Measurements from ENCODE around the gene TGM3.
"Not testable (repeated sequence)": the region's sequence is repeated elsewhere in the genome, so short reads cannot be mapped to it uniquely, and the experiment has no call there.

The TGM3 gene

DNA sequence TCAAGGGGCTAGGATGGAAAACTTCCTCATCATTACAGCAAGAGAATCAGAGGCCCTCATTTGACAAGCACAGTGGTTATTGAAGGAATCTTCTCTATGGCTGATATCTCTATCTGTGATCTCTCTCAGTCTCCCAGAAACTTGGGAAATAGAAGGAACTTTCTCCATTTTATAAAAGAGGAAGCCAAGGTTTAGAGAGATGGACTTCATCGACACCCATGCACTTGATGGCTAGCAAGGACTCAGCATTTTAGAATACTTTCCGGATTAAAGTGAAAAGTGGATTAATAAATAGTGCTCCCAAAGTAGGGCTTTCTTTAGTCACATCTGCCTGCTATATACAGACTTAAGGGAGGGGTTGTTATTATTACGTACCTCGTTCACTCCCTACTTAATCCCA, 34.2 kb upstream of the TGM3 start:
- H3K4me2 ChIP-seq (ENCODE audit: low read length), result no peak overlapping the region
- H3K9ac ChIP-seq (ENCODE audit: low read length), result no peak overlapping the region
- no peak overlapping the region for H3K4ac ChIP-seq (ENCODE audit: low read depth, low read length)
- H3K56ac ChIP-seq (ENCODE audit: low read length), result no peak overlapping the region
- H3K4me1 ChIP-seq (ENCODE audit: control insufficient read depth, low read depth, low read length), result no peaks in the 10 kb centered on the region
- no peaks in the 10 kb centered on the region for H3K27me3 ChIP-seq (ENCODE audit: insufficient read depth, low read length, poor library complexity)
- H4K5ac ChIP-seq (ENCODE audit: low read length), result no peak overlapping the region
- no peak overlapping the region for H2BK120ac ChIP-seq (ENCODE audit: low read depth, low read length)
- H2BK5ac ChIP-seq (ENCODE audit: low read length), result no peak overlapping the region
- H3K36me3 ChIP-seq (ENCODE audit: control insufficient read depth, insufficient read depth, low read length), result no peaks in the 10 kb centered on the region
- no peak overlapping the region for H4K8ac ChIP-seq (ENCODE audit: low read depth, low read length)
- no peak overlapping the region for H2AK5ac ChIP-seq (ENCODE audit: low read length)
- H3K23ac ChIP-seq (ENCODE audit: low read length), result no peak overlapping the region
- no peaks in the 10 kb centered on the region for H3K79me1 ChIP-seq (ENCODE audit: low read length)
- no peak overlapping the region for H3K27ac ChIP-seq (ENCODE audit: low read depth, low read length)
- H3K18ac ChIP-seq (ENCODE audit: low read length), result no peak overlapping the region
- H2BK15ac ChIP-seq (replicated peaks; ENCODE audit: low read depth), result no peak overlapping the region
- WGBS (ENCODE audit: extremely low coverage, insufficient coverage, low lambda C conversion rate), result no CpG with 5 or more reads among the region's 4 CpGs
- no peaks in the 10 kb centered on the region for H3K79me2 ChIP-seq (ENCODE audit: control insufficient read depth, insufficient read depth, low read length)
- no peak overlapping the region for H3K4me3 ChIP-seq (ENCODE audit: low read length)
- DNase-seq, result no peak

DNA sequence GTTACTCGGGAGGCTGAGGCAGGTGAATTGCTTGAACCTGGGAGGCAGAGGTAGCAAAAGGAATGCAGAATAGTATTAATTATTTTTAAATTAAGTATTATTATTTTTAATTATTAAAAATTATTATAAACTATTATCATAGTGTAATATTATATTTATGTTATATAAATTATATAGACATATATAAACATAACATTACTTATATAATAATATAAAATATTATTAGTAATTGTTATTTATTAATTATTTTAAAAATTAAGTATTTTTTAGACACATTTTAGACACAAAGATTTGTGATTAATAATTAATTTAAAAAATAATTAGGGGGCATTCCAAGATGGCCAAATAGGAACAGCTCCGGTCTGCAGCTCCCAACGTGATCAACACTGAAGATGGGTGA, 31.7 kb upstream of the TGM3 start:
- H3K79me1 ChIP-seq (ENCODE audit: low read length), result no peaks in the 10 kb centered on the region
- H3K79me2 ChIP-seq (ENCODE audit: control insufficient read depth, insufficient read depth, low read length), result no peaks in the 10 kb centered on the region
- H3K9ac ChIP-seq (ENCODE audit: low read length), result no peak overlapping the region
- no peak overlapping the region for H3K18ac ChIP-seq (ENCODE audit: low read length)
- H3K23ac ChIP-seq (ENCODE audit: low read length), result peak overlapping the region; percentile 45
- no peak overlapping the region for H3K4ac ChIP-seq (ENCODE audit: low read depth, low read length)
- no peak overlapping the region for H2BK15ac ChIP-seq (replicated peaks; ENCODE audit: low read depth)
- H2BK5ac ChIP-seq (ENCODE audit: low read length), result no peak overlapping the region
- WGBS (ENCODE audit: extremely low coverage, insufficient coverage, low lambda C conversion rate), result no CpG with 5 or more reads among the region's 3 CpGs
- H2BK120ac ChIP-seq (ENCODE audit: low read depth, low read length), result no peak overlapping the region
- H4K5ac ChIP-seq (ENCODE audit: low read length), result no peak overlapping the region
- H3K27me3 ChIP-seq (ENCODE audit: insufficient read depth, low read length, poor library complexity), result no peaks in the 10 kb centered on the region
- no peaks in the 10 kb centered on the region for H3K4me1 ChIP-seq (ENCODE audit: control insufficient read depth, low read depth, low read length)
- H3K4me3 ChIP-seq (ENCODE audit: low read length), result no peak overlapping the region
- no peak overlapping the region for H3K27ac ChIP-seq (ENCODE audit: low read depth, low read length)
- DNase-seq, result no peak
- peak overlapping the region; percentile 80 for H3K56ac ChIP-seq (ENCODE audit: low read length)
- H2AK5ac ChIP-seq (ENCODE audit: low read length), result no peak overlapping the region
- H3K4me2 ChIP-seq (ENCODE audit: low read length), result no peak overlapping the region
- H4K8ac ChIP-seq (ENCODE audit: low read depth, low read length), result no peak overlapping the region
- no peaks in the 10 kb centered on the region for H3K36me3 ChIP-seq (ENCODE audit: control insufficient read depth, insufficient read depth, low read length)

DNA sequence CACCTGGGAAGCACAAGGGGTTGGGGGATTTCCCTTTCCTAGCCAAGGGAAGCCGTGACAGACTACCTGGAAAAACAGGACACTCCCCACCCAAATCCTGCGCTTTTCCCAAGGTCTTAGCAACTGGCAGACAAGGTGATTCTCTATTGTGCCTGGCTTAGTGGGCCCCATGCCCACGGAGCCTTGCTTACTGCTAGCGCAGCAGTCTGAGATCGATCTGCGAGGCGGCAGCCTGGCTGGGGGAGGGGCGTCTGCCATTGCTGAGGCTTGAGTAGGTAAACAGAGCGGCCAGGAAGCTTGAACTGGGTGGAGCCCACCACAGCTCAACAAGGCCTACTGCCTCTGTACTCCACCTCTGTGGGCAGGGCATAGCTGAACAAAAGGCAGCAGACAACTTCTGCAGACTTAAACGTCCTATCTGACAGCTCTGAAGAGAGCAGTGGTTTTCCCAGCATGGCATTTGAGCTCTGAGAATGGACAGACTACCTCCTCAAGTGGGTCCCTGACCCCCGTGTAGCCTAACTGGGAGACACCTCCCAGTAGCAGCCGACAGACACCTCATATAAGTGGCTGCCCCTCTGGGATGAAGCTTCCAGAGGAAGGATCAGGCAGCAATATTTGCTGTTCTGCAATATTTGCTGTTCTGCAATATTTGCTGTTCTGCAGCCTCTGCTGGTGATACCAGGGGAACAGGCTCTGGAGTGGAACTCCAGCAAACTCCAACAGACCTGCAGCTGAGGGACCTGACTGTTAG, 31.0 kb upstream of the TGM3 start:
- WGBS (ENCODE audit: extremely low coverage, insufficient coverage, low lambda C conversion rate), result no CpG with 5 or more reads among the region's 12 CpGs
- DNase-seq, result peak; percentile 23
- H3K27ac ChIP-seq (ENCODE audit: low read depth, low read length), result not testable (repeated sequence)

DNA sequence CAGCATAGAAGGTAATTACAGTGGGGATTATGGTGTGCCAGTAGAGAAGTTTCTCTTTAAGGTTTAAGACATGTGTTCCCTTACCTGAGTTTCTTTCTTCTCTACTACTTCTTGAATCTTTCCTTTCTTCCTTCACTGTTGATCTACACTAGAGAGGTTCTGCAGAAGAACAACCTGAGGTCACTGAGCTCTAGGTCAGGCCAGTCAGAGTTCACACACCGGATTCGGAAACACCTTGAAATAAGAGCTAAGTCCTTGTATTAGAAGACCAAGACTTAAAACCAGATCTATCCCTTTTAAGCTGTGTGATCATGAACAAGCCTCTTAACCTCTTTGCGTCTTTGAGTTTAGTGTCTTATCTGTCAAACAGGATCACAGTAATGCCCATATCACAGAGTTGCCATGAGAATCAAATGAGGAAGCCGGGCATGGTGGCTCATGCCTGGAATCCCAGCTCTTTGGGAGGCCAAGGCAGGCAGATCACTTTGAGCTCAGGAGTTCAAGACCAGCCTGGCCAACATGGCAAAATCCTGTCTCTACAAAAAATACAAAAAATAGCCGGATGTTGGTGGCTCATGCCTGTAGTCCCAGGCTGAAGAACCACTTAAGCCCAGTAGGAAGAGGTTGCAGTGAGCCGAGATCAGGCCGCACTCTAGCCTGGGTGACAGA, 22.0 kb upstream of the TGM3 start:
- Histone ChIP-seq H3K27me3 (ENCODE audit: insufficient read depth, low read length, poor library complexity) (no peaks in the 10 kb centered on the region), H3K4me1 (ENCODE audit: control insufficient read depth, low read depth, low read length) (no peaks in the 10 kb centered on the region)
- no CpG with 5 or more reads among the region's 7 CpGs for WGBS (ENCODE audit: extremely low coverage, insufficient coverage, low lambda C conversion rate)

More for the DNA sequence above, 31.0 kb upstream of the TGM3 start:
- not testable (repeated sequence) for H4K8ac ChIP-seq (ENCODE audit: low read depth, low read length); H3K36me3 ChIP-seq (ENCODE audit: control insufficient read depth, insufficient read depth, low read length); H3K27me3 ChIP-seq (ENCODE audit: insufficient read depth, low read length, poor library complexity); H2BK5ac ChIP-seq (ENCODE audit: low read length); H3K4me3 ChIP-seq (ENCODE audit: low read length); H3K79me1 ChIP-seq (ENCODE audit: low read length); H3K4me2 ChIP-seq (ENCODE audit: low read length); H3K4me1 ChIP-seq (ENCODE audit: control insufficient read depth, low read depth, low read length); H3K4ac ChIP-seq (ENCODE audit: low read depth, low read length); H4K5ac ChIP-seq (ENCODE audit: low read length); H2BK120ac ChIP-seq (ENCODE audit: low read depth, low read length); H2AK5ac ChIP-seq (ENCODE audit: low read length); H3K79me2 ChIP-seq (ENCODE audit: control insufficient read depth, insufficient read depth, low read length); H3K18ac ChIP-seq (ENCODE audit: low read length); H2BK15ac ChIP-seq (replicated peaks; ENCODE audit: low read depth)
- peak overlapping the region; percentile 55 for H3K9ac ChIP-seq (ENCODE audit: low read length)
- H3K56ac ChIP-seq (ENCODE audit: low read length), result peak overlapping the region; percentile 80
- peak overlapping the region; percentile 45 for H3K23ac ChIP-seq (ENCODE audit: low read length)

DNA sequence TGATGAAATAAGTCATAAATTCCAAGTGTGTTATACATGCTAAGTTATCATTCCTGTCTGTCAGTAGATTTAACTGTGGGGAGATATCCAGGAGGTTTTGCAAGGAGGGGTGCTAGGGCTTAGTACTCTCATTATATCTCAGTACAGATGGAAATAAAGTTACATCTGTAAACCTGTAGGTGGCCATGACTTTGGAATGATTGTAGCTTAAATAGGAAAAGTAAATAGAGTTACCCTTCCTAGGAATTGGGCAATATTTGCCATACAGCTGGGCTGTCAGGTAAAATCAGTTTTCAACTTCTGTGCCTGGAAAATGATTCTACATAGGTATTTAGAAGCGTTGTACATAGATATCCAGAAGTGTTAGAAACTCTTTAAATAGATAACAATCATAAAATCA, 19.8 kb upstream of the TGM3 start:
- H2AK5ac ChIP-seq (ENCODE audit: low read length), result no peak overlapping the region
- no peak overlapping the region for H3K4ac ChIP-seq (ENCODE audit: low read depth, low read length)
- H3K27me3 ChIP-seq (ENCODE audit: insufficient read depth, low read length, poor library complexity), result no peaks in the 10 kb centered on the region
- H3K79me1 ChIP-seq (ENCODE audit: low read length), result no peaks in the 10 kb centered on the region
- H3K4me2 ChIP-seq (ENCODE audit: low read length), result no peak overlapping the region
- no peak for DNase-seq
- H3K4me3 ChIP-seq (ENCODE audit: low read length), result no peak overlapping the region
- no peak overlapping the region for H4K8ac ChIP-seq (ENCODE audit: low read depth, low read length)
- no CpG with 5 or more reads among the region's 1 CpG for WGBS (ENCODE audit: extremely low coverage, insufficient coverage, low lambda C conversion rate)
- no peaks in the 10 kb centered on the region for H3K36me3 ChIP-seq (ENCODE audit: control insufficient read depth, insufficient read depth, low read length)
- no peak overlapping the region for H3K56ac ChIP-seq (ENCODE audit: low read length)
- H3K4me1 ChIP-seq (ENCODE audit: control insufficient read depth, low read depth, low read length), result no peaks in the 10 kb centered on the region
- H3K23ac ChIP-seq (ENCODE audit: low read length), result no peak overlapping the region
- no peak overlapping the region for H4K5ac ChIP-seq (ENCODE audit: low read length)
- no peak overlapping the region for H3K27ac ChIP-seq (ENCODE audit: low read depth, low read length)
- H2BK120ac ChIP-seq (ENCODE audit: low read depth, low read length), result no peak overlapping the region
- H2BK15ac ChIP-seq (replicated peaks; ENCODE audit: low read depth), result no peak overlapping the region
- no peaks in the 10 kb centered on the region for H3K79me2 ChIP-seq (ENCODE audit: control insufficient read depth, insufficient read depth, low read length)
- no peak overlapping the region for H2BK5ac ChIP-seq (ENCODE audit: low read length)
- H3K18ac ChIP-seq (ENCODE audit: low read length), result no peak overlapping the region
- no peak overlapping the region for H3K9ac ChIP-seq (ENCODE audit: low read length)

More for the DNA sequence above, 22.0 kb upstream of the TGM3 start:
- Histone ChIP-seq H4K5ac (ENCODE audit: low read length) (no peak overlapping the region), H4K8ac (ENCODE audit: low read depth, low read length) (no peak overlapping the region), H3K4me3 (ENCODE audit: low read length) (no peak overlapping the region), H2BK120ac (ENCODE audit: low read depth, low read length) (no peak overlapping the region), H3K27ac (ENCODE audit: low read depth, low read length) (no peak overlapping the region), H2BK15ac (replicated peaks; ENCODE audit: low read depth) (no peak overlapping the region), H2AK5ac (ENCODE audit: low read length) (no peak overlapping the region), H3K36me3 (ENCODE audit: control insufficient read depth, insufficient read depth, low read length) (no peaks in the 10 kb centered on the region), H3K4me2 (ENCODE audit: low read length) (no peak overlapping the region), H2BK5ac (ENCODE audit: low read length) (no peak overlapping the region), H3K23ac (ENCODE audit: low read length) (no peak overlapping the region), H3K4ac (ENCODE audit: low read depth, low read length) (no peak overlapping the region), H3K79me1 (ENCODE audit: low read length) (no peaks in the 10 kb centered on the region), H3K18ac (ENCODE audit: low read length) (no peak overlapping the region), H3K79me2 (ENCODE audit: control insufficient read depth, insufficient read depth, low read length) (no peaks in the 10 kb centered on the region), H3K9ac (ENCODE audit: low read length) (no peak overlapping the region), H3K56ac (ENCODE audit: low read length) (no peak overlapping the region)
- no peak for DNase-seq
